ENCODE data around the gene ZNF544. TPM values are rescaled to one million over a fixed set of nuclear protein-coding genes. Genes with fewer than 3 reads are reported as not detected.

ZNF544 gene
- total and polyA plus RNA-seq, 2 of the 8 experiments (the other 6 are each of a cell fraction or from before 2014, with no cell fraction given), result 48.8 to 60.8 TPM

DNA sequence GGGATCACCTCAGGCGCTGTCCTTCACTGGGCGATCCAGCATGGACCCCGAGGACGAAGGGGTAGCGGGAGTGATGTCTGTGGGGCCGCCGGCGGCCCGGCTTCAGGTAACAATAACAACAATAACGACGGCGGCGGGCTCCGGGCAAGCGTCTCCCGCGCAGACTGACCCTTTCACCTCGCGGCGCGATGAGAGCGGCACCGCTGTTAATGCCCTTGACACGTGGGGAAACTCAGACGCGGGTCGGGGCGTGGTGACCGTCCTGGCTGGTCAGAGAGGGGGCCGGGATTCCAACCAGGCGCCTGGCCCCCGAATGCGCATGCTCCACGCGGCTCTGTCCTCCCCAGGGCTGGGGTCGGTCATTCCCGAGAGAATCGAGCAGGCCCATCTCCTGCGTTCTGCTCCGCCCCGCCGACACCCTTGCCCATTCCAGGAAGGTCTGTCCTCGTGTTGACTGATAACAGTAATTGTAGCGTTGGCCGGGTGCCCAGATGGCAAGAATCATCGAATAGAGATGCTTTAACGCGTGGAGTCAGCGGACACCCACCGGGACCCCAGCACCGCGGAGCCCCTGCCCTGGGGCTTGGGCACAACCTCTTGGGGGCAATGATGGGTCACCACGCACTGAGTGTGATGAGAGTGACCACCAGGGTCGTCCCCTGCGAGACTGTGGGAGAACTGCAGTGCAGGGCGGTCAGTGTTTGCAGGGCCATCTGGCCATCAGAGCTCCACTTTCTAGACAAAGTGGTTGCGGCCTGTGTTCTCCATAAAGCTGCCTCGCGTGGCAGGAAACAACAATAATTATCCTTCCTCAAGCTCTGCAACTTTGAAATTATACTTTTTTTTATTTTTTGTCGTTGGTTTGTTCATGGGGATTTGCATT lies 50.6 kb downstream of the ZNF544 start:
- ChIA-PET CTCF (ENCODE audit: partially characterized antibody) (no interaction called here), POLR2A (ENCODE audit: partially characterized antibody) (interaction anchor here (0.6 to 3.9 kb wide), 31 partner anchors 9 to 222 kb away, joined by 3 to 30 read pairs (median 4); partner anchors contain the start of genes ERVK3-1, ZNF274, ZNF544 and ZSCAN22)
- H2AFZ ChIP-seq (ENCODE audit: low read length), result peak overlapping the region; percentile 37; the same call in 1 of the 2 replicates
- DNase-seq (ENCODE audit: low read depth in 1 of 2, low spot score in 2 of 2) (peak; percentile 25 to 86), FAIRE-seq (no peak)
- no peaks in the 10 kb centered on the region for H3K9me3 ChIP-seq (ENCODE audit: insufficient read depth in 2 of 2, low read depth in 1 of 2, low read length in 1 of 2)
- H3K56ac ChIP-seq (replicated peaks; ENCODE audit: insufficient read length, low read depth, low read length), result peak overlapping the region; percentile 97
- H3K4ac ChIP-seq (replicated peaks; ENCODE audit: insufficient read length, low read depth, low read length), result peak overlapping the region; percentile 81
- peak overlapping the region; percentile 86 to 97 (median 94) for H3K4me3 ChIP-seq (ENCODE audit: extremely low read depth in 1 of 4, insufficient read depth in 2 of 4, low read depth in 3 of 4, low read length in 4 of 4)
- peaks cover 9 to 18% of the 10 kb centered on the region in 2 experiments for H4K20me1 ChIP-seq (replicated peaks in 1 of 2; ENCODE audit: control insufficient read depth in 1 of 2, insufficient read depth in 2 of 2, low read length in 2 of 2)
- no peak overlapping the region for H3K14ac ChIP-seq (ENCODE audit: insufficient read length)
- H2BK15ac ChIP-seq (ENCODE audit: low read length), result no peak overlapping the region
- peak overlapping the region; percentile 74 to 90 for H3K4me2 ChIP-seq (ENCODE audit: insufficient read depth in 1 of 2, low read depth in 2 of 2, low read length in 2 of 2)
- H4K91ac ChIP-seq (replicated peaks; ENCODE audit: insufficient read length, low read length), result peak overlapping the region; percentile 84
- WGBS, 2 experiments (ENCODE audit: extremely low coverage in 1 of 2, insufficient coverage in 1 of 2, insufficient read length in 1 of 2, insufficient replicate concordance in 2 of 2, low coverage in 1 of 2, low lambda C conversion rate in 2 of 2, missing lambda C conversion rate in 1 of 2), result 3% methylated on average over 43 of the region's 60 CpGs; no CpG with 5 or more reads in 1 of the 2 experiments
- H2BK20ac ChIP-seq (ENCODE audit: low read length), result no peak overlapping the region
- H3K23me2 ChIP-seq (ENCODE audit: low read depth, low read length), result peaks cover 6% of the 10 kb centered on the region
- H4K5ac ChIP-seq (ENCODE audit: insufficient read length, low read depth, low read length), result peak overlapping the region; percentile 97
- H3K9ac ChIP-seq (replicated peaks in 1 of 4; ENCODE audit: extremely low read depth in 1 of 4, low read depth in 3 of 4, low read length in 3 of 4), result peak overlapping the region; percentile 89 to 97 (median 93)
- H4K8ac ChIP-seq (ENCODE audit: extremely low read depth, insufficient read depth, low read length), result peak overlapping the region; percentile 99
- no peak overlapping the region for H2BK120ac ChIP-seq (replicated peaks; ENCODE audit: low read depth, low read length)
- H3K79me2 ChIP-seq (ENCODE audit: control insufficient read depth in 1 of 2, insufficient read depth in 2 of 2, low read length in 2 of 2), result peaks cover 27 to 58% of the 10 kb centered on the region in 2 experiments
- H3K36me3 ChIP-seq (ENCODE audit: control insufficient read depth in 2 of 4, insufficient read depth in 4 of 4, low read length in 3 of 4), result peaks cover 0 to 13% (median 2%) of the 10 kb centered on the region in 4 experiments; a peak in 3 of 8 replicates
- peaks cover 15% of the 10 kb centered on the region for H3K79me1 ChIP-seq (ENCODE audit: low read depth, low read length)
- peak overlapping the region; percentile 83 for H3K27ac ChIP-seq (ENCODE audit: low read depth, low read length)
- H2AK5ac ChIP-seq (ENCODE audit: low read depth, low read length), result no peak overlapping the region; the same call in none of the 2 replicates
- H3K18ac ChIP-seq (ENCODE audit: extremely low read depth, low read length), result peak overlapping the region; percentile 78
- H2BK12ac ChIP-seq (ENCODE audit: low read depth, low read length), result peak overlapping the region; percentile 68; the same call in 1 of the 2 replicates
- peak overlapping the region; percentile 96 for H2BK5ac ChIP-seq (ENCODE audit: low read depth, low read length)
- H3K27me3 ChIP-seq (replicated peaks in 1 of 4; ENCODE audit: control insufficient read depth in 3 of 4, extremely low read depth in 1 of 4, insufficient read depth in 3 of 4, low read length in 3 of 4), result no peaks in the 10 kb centered on the region
- H3K4me1 ChIP-seq (replicated peaks in 1 of 4; ENCODE audit: control insufficient read depth in 3 of 4, insufficient read depth in 4 of 4, low read length in 3 of 4), result peaks cover 4 to 11% (median 6%) of the 10 kb centered on the region in 4 experiments; a peak in 6 of 7 replicates
- H3K23ac ChIP-seq (ENCODE audit: insufficient read length), result no peak overlapping the region
- no peak for TF ChIP-seq SAP30 (IDR thresholded peaks at IDR 0.05; ENCODE audit: insufficient read depth, insufficient replicate concordance, low read length)
- peak; percentile 12 to 43; a peak in 2 of 3 replicates for TF ChIP-seq POLR2A (IDR thresholded peaks at IDR 0.05; ENCODE audit: control extremely low read depth in 1 of 2, low read depth in 2 of 2, low read length in 2 of 2)
- TF ChIP-seq RXRA (IDR thresholded peaks at IDR 0.05; ENCODE audit: insufficient read depth, low read depth, low read length), result no peak
- TF ChIP-seq NRF1 (IDR thresholded peaks at IDR 0.05; ENCODE audit: low read depth, low read length), result peak; percentile 43
- TF ChIP-seq, protein P1, sequence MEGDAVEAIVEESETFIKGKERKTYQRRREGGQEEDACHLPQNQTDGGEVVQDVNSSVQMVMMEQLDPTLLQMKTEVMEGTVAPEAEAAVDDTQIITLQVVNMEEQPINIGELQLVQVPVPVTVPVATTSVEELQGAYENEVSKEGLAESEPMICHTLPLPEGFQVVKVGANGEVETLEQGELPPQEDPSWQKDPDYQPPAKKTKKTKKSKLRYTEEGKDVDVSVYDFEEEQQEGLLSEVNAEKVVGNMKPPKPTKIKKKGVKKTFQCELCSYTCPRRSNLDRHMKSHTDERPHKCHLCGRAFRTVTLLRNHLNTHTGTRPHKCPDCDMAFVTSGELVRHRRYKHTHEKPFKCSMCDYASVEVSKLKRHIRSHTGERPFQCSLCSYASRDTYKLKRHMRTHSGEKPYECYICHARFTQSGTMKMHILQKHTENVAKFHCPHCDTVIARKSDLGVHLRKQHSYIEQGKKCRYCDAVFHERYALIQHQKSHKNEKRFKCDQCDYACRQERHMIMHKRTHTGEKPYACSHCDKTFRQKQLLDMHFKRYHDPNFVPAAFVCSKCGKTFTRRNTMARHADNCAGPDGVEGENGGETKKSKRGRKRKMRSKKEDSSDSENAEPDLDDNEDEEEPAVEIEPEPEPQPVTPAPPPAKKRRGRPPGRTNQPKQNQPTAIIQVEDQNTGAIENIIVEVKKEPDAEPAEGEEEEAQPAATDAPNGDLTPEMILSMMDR (IDR thresholded peaks at IDR 0.05; ENCODE audit: control extremely low read depth in 1 of 3, insufficient read depth in 1 of 3, low read depth in 1 of 3, low read length in 3 of 3), result no peak
- TF ChIP-seq SIN3A (conservative IDR thresholded peaks at IDR 0.05 in 1 of 2, IDR thresholded peaks at IDR 0.05 in 1 of 2; ENCODE audit: low read depth in 1 of 2, low read length in 2 of 2), result 0 out of 4 replicates have a peak, but pooled peaks of 1 of the 2 experiments have one; percentile 23
- no peak for TF ChIP-seq SIX5 (IDR thresholded peaks at IDR 0.05; ENCODE audit: low read depth, low read length)

All from H1 (cell line).